RKO (cell line): ENCODE measurements around the gene GAS5.
"Not testable (repeated sequence)": the region's sequence is repeated elsewhere in the genome, so short reads cannot be mapped to it uniquely, and the experiment has no call there.

Experiments
- DNase-seq: peaks from one replicate; pipeline ENCODE4 v3.0.0-alpha.2; 2016; ENCODE audit warnings: low spot score

GAS5 gene

DNA sequence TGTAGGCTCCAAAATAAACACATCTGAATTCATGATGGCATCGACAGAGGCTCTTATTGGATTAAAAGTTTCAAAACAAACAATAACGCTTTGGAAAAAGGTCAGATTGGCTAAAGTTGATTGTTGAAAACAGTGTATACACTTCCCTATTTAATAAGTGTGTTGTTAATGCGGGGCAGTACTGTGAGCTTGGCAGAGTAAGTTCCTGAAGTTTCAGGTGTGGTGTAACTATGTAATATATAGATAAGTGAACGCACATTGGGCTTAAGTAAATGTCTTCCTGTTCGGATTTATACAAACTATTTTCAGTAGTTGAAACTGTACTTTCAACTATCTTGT, 1.2 kb upstream of the GAS5 start:
- DNase-seq: no peak

DNA sequence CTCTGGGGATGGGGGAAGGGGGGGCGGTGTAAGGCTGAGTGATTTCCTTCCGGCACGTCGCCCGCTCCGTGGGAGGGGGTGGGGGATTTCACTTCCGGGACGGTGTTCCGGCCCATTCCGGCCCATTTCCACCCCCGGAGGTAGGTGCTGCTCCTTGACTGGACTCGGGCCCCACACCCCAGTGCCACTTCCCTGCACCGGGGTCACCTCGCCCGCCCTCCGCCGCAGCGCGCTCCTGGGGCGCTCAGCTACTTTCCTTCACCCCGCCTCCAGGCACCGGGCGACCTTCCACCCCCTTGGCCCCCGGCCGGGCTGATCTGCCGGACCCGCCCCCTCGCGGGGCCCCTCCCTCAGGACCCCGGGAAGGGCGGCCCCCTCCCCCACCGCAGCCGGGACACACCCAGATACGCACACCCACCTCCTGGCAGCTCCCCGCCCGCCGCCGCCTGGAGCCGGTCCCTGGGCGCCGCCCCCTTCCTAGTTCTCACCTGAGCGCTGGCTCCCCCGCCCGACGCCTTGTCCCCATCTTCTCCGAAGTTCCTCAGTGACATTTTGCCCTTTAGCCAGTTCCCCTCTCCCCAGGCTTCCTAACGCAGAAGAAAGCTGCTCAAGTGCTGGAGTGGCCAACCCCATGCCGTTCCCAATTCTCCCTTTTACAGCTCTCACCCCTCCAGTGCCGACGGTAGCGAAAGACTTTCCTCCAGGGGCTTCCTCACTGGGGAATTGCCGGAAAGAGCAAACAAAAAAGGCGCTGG, 654 bp upstream of the GAS5 start, which contains the start of gene ZBTB37:
Gene ZBTB37 (plus strand): TSS at position 115 of the 755 bp plus-strand sequence. CDS start 1,846 bp downstream, outside the sequence.
- DNase-seq: peak; percentile 83

DNA sequence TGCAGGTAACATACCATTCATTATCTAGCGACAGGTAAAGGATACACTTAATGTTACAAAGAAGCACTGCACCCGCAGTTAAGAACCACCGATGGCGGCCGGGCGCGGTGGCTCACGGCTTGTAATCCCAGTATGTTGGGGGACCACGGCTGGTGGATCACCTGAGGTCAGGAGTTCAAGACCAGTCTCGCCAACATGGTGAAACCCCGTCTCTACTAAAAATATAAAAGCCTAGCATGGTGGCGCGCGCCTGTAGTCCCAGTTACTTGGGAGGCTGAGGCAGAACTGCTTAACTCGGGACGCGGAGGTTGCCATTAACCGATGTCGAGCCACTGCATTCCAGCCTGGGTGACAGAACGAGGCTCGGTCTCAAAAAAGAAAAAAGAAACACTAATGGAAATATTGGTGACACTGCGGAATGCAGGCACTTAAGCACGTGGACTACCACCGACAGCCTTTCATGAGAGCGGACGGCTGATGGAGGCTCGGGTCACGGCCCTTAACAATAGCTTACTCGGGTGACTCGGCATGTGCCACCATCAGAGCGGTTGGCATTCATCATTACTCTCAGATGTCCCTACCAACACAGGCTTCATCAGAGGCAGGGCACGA, 542 bp downstream of the GAS5 start:
- DNase-seq: peak; percentile 59

DNA sequence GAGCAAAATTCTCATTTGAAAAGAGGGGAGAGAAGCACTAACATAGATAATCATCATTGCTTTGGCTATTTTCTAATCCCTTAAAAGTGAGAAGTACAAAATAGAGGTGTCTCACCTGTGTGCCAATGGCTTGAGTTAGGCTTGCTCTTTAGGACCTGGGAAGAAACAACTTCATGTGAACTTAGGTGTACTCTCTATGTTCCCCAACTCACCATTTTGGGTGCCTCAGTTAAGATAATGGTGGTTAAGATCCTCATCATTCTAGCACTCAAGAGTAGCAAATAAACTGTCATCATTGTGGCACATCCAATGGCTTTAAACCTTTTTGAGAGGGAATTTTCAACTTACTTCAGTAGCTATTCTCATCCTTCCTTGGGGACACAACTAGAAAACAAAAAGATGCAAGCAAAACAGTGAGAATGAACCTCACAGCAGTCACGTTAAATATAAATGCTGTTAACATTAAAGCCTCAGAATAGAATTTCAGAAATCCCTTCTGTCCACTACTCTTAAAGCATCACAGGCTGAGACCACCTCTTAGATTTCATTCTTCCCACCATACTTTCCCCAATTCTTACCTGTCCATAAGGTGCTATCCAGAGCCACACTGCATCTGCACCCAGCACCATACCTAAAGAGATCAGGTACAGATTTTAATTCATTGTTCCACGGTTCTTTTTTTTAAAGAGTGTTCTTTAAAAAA, 1.2 kb downstream of the GAS5 start:
- DNase-seq: peak; percentile 80

DNA sequence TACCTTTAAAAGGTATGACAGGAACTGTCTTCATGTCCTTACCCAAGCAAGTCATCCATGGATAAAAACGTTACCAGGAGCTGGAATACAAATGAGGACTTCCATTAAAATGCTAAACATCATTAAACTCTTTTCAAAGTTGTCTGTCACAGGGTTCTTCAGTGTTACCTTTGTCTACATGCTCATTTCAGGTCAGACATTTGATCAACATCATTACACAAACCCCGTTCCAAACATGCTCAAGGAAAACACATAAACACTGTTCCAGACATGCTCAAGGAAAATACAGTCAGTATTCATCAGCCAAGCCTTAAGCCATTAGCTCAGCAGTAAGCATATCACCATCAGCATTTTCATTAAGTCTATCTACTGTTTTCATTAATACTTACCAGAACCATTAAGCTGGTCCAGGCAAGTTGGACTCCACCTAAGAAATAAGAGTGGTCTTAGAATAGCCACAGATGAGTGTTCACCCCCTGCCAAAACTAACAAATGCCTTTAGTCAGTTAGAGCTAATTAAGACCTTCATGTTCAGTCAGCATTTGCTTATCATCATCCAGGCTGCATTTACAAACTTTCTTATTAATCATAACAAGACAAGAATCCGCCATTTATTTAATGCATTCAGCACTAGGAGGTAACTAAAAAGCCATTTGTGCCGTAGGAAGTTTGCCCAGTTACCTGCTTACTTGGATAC, 2.2 kb downstream of the GAS5 start:
- DNase-seq: no peak

DNA sequence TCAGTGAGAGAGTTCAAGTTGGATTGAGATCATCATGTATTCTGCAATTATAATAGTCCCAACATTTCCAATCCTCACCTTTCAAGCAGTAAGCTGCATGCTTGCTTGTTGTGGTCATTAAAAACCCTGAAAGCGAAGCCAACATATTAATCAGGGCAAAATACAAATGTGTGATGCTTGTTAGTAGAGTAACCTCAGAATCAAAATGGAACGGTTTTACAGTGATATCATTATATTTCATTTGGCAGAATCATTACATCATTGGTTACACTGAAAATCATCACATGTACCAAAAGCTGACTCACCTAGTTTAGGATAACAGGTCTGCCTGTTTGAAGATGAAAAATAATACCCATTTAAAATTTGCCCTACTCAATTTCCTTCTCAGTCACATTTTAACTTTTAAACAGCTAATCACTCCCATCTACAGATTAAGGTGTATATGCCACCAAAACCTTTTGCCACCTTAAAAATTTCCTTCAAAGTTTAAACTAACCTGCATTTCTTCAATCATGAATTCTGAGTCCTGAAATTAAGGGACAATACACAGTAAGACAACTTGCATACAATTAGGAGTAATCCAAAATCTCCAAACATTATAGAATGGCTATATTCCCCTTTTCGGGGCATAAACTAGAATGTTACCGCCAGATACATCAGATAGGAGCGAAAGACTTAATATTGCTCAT, 3.5 kb downstream of the GAS5 start:
- DNase-seq: peak; percentile 82

DNA sequence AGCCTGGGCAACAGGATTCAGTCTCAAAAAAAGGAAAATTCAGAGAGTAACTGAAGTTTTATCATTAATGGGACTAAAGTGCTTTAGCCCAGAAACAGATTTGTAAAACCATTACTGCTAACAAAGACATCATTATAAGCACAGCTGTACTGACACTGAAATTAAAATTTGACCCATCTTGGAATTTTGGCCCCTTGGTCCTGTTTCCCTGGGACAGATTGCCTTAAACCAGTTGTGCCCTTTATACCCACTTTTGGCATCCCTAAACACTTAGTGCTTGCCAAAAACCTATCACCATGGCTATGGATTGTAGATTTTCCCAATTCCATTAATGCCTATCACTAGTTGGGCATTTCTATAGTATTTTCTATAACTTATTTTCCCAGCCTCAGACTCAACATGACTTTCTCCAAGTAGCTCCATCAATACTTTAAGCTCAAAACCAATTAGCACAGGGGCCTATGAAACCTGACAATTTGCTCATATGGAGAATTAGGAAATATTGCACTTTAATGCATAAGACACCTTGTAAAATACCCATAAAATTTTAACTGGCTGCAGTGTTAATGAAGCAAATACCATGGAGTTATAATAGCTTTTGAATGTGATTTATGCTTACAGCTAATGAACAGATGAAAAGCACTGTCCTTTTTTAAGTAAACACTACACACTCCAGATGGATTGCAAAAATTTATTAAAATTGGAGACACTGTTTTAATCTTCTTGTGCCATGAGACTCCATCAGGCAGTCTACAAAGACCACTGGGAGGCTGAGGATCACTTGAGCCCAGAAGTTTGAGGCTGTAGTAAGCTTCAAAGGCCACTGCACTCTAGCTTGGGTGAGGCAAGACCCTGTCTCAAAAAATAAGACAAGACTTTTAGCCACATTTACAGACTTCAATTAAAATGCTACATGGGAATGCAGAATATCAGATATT, 4.3 kb downstream of the GAS5 start:
- DNase-seq: peak; percentile 48

DNA sequence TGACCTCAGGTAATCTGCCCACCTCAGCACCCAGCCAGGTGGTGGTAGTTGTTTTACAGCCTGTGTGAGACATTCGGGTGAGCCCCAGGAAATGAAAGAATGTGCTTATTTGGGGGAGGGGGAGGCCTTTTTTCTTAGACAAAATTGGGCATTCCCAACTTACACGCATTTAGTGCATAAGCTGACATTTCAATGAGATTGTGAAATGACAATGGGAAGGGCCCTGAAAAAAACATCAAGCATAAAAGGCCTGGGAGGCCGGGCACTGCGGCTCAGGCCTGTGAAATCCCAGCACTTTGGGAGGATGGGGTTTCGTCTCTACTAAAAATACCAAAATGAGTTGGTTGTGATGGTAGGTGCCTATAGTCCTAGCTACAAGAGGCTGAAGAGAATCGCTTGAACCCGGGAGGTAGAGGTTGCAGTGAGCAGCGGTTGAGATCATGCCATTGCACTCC, 5.0 kb downstream of the GAS5 start:
- DNase-seq: peak; percentile 56

DNA sequence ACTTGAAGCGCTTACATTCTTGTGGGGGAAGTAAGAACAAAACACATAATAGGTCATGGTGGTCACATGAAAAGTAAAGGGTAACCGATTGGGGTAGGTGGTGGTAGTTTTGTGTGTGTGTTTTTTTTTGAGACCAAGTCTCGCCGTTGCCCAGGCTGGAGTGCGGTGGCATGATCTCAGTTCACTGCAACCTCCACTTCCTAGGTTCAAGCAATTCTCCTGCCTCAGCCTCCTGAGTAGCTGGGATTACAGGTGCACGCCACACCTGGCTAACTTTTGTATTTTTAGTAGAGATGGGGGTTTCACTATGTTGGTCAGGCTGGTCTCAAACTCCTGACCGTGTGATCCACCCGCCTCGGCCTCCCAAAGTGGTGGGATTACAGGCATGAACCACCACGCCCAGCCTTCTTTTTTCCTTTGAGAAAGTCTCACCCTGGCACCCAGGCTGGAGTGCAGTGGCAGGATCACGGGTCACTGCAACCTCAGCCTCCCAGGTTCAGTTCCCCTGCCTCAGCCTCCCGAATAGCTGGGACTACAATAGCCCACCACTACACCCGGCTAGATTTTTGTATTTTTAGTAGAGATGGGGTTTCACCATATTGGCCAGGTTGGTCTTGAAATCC, 5.5 kb downstream of the GAS5 start:
- not testable (repeated sequence) for DNase-seq

DNA sequence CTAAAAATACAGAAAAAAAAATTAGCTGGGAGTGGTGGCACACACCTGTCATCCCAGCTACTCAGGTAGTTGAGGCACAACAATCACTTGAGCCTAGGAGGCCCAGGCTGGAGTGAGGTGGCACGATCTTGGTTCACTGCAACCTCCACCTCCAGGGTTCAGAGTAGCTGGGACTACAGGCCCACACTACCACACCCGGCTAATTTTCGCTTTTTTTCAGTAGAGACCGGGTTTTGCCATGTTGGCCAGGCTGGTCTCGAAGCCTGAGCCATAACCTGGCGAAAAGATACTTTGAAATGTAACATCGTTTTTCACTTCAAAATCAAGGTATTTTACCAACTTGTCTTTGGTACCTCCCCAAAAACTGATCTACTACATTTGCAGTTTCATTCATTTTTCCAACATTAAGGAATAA, 6.1 kb downstream of the GAS5 start:
- no peak for DNase-seq

DNA sequence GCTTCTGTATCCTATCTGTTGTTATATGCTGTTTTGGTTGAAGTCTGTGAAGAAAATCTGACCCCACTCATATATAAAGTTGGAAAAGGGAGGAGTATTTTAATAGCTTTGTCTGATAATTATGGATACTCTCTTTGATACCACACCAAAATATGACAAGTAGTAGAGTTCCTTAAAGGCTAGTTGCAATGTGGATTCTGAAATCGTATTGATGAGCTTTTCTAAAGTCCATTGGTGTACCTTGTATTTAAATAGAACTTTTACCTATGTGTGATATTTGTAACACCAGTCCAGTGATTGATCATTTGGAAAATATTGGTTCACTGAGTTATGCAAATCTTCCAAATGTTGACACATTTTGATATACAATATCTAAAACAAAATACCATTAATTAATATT, 7.7 kb downstream of the GAS5 start:
- no peak for DNase-seq

DNA sequence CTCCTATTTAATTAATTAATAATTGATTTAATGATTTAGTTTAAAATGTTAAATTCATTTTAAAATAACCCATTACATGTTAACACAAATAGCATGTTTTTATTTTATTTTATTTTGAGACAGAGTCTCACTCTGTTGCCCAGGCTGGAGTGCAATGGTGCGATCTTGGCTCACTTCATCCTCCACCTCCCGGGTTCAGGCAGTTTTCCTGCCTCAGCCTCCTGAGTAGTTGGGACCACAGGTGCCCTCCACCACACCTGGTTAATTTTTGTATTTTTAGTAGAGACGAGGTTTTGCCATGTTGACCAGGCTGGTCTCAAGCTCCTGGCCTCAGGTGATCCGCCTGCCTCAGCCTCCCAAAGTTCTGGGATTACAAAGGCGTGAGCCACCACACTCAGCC, 8.2 kb downstream of the GAS5 start:
- not testable (repeated sequence) for DNase-seq

DNA sequence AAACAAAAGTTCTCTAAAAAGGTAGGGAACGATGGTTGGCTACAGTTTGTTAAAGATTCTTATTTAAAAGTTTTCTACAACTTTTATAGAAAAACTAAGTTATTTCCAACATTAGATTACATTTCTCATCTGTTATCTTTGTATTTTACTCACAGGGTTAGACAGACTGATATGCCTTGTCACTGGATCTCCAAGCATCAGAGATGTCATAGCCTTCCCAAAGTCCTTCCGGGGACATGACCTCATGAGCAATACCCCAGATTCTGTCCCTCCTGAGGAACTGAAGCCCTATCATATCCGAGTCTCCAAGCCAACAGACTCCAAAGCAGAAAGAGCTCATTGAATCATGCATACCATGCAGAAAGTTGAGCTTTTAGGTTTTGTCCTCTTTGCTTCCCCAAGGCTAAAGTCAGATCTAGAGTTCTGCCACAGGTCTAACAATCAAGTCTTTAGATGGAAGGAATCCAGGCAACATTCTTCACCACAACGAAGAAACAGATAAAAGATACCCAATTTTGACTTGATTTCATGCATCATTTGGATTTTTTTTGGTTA, 10.3 kb downstream of the GAS5 start:
- DNase-seq: no peak

DNA sequence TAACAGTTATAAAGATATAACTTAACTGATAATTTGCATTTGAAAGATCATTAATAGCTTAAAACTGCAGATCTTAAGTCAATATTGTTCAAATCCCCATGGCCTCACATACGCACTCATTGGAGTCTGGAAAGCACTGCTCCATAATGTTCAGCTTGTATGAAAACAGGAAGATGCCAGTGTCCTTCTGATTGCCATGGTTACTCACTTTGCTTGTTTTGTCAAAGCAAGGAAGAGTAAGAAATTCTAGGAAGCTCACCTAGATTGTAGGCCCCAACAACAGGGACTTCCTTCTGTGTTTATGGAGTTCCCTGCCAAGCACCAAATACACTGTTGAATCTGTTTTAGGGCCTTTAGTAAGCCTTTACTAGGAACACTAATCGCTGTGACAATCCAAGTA, 10.9 kb downstream of the GAS5 start:
- no peak for DNase-seq

DNA sequence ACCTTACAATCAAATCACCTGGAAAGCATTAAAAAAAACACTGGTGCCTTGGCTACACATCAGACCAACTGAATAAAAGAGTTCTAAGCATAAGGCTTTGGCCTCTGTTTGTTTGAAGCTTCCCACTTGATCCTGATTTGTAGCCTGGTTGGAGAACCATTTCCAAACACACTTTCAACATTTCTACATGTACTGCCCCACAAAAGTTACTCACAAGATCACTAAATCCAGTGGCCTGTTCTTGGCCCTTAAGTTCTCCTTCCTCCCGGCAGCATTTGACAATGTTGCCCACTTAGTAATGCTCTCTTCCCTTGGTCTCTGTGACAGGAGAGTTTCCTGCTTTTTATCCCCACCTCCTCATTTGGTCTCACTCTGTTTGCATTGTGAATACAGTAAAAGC, 11.8 kb downstream of the GAS5 start:
- DNase-seq: no peak

DNA sequence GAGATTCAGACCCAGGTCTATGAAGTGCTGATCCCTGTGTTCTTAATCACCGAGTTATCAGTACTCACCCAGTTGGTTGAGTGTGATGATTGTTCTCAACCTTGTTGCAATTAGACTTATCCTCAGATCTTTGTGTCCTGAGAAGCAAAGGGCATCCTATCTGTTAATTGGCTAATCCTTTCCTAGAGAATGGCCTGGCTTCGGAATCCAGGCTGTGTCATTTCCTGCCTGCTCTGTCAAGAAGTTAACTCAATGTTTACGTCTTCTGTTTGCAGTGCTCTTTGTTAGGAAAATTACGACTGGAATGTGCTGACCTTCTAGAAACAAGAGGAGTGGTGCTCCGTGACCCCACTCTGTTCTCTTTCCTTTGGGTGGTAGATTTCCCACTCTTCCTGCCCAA, 14.7 kb downstream of the GAS5 start:
- DNase-seq: no peak

DNA sequence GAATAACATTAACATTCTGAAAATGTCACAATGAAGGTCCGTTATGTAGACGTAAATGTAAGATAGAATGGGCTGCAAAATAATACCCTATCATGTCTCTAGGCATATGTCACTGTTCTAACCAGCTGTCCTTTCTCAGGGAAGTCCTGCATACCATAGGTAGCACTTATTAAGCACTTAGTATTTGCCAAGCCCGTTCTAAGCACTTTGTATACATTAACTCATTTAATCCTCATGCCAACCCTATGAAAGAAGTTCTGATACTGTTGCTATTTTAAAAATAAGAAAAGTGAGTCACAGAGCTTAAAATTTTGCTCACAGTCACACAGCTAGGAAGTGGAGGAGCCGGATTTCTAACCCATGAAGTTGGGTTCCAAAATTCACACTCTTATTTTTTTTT, 15.7 kb downstream of the GAS5 start:
- no peak for DNase-seq

DNA sequence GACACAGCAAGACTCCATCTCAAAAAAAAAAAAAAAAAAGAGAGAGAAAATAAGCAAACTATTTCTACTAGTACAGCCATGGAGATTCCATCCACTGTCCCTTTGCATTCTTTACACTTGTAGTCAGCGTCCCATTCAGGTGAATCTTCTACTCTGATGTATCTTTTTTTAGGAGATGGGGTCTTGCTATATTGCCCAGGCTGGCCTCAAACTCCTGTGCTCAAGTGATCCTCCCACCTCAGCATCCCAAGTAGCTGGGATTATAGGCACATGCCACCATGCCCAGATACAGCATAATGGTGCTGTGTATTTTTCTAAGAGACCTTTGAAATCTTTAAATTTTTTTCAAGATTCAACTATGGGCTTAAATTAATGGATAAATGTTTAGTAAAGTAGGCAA, 35.0 kb downstream of the GAS5 start:
- no peak for DNase-seq

DNA sequence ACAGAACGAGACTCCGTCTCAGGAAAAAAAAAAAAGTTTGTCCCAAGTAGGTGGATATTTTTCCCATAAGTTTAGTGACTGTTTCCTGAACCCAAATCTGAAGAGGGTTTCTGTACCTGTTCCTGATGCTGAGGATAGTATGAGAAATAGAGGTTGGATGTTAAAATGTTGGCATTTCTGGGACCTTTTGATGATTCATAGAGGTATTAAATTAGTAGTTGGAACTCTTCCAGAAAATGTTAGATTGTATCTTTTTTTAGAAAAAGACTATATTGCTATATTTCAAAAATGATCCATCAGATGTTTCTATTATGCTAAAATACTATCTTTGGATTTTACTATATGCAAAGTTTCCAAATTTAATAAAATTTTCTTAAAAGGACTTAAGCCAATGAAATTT, 40.2 kb downstream of the GAS5 start:
- no peak for DNase-seq
